Endothelial cell (in vitro differentiated cells): ENCODE measurements around the gene POLR3K. TPM values are rescaled to one million over a fixed set of nuclear protein-coding genes. Genes with fewer than 3 reads are reported as not detected.

Experiments
- DNase-seq: peaks from one replicate; pipeline ENCODE4 v3.0.0; 2021; ENCODE audit warnings: low spot score
- H3K27ac Mint-ChIP-seq: one replicate; pipeline ENCODE4 v1.8.0; 2021; ENCODE audit warnings: mixed read lengths, inconsistent platforms; ENCODE audit not compliant: unreplicated experiment
- H3K27me3 Mint-ChIP-seq: one replicate; pipeline ENCODE4 v1.8.0; 2021; ENCODE audit warnings: mild to moderate bottlenecking, moderate library complexity, mixed read lengths, inconsistent platforms; ENCODE audit not compliant: unreplicated experiment
- H3K36me3 Mint-ChIP-seq: one replicate; pipeline ENCODE4 v1.8.0; 2021; ENCODE audit warnings: mild to moderate bottlenecking, low read depth, mixed read lengths, inconsistent platforms; ENCODE audit not compliant: unreplicated experiment
- H3K4me1 Mint-ChIP-seq: one replicate; pipeline ENCODE4 v1.8.0; 2021; ENCODE audit warnings: mild to moderate bottlenecking, mixed read lengths, inconsistent platforms; ENCODE audit not compliant: unreplicated experiment
- H3K4me3 Mint-ChIP-seq: one replicate; pipeline ENCODE4 v1.8.0; 2021; ENCODE audit warnings: mild to moderate bottlenecking, mixed read lengths, inconsistent platforms; ENCODE audit not compliant: unreplicated experiment
- H3K9me3 Mint-ChIP-seq: one replicate; pipeline ENCODE4 v1.8.0; 2021; ENCODE audit warnings: mixed read lengths, inconsistent platforms; ENCODE audit not compliant: unreplicated experiment
- total RNA-seq: library from RNA; stranded (reverse); fragmentation: NEBNext Ultra II Directional; extraction: Animal tissue kit (Norgen Biotek cat#: 25700); gene quantifications from one replicate; pipeline ENCODE4 v1.2.1, GENCODE V29; 2021; ENCODE audit not compliant: unreplicated experiment
- TF ChIP-seq, protein P1 (sequence below): fragments of 200-600 bp; sonication (generic); IDR thresholded peaks from one replicate; pipeline ENCODE4 v1.5.0; 2021; ENCODE audit warnings: antibody characterized with exemption; ENCODE audit not compliant: unreplicated experiment

Gene POLR3K
- total RNA-seq, 1 donor from 2014 or later, result 11.9 TPM

DNA sequence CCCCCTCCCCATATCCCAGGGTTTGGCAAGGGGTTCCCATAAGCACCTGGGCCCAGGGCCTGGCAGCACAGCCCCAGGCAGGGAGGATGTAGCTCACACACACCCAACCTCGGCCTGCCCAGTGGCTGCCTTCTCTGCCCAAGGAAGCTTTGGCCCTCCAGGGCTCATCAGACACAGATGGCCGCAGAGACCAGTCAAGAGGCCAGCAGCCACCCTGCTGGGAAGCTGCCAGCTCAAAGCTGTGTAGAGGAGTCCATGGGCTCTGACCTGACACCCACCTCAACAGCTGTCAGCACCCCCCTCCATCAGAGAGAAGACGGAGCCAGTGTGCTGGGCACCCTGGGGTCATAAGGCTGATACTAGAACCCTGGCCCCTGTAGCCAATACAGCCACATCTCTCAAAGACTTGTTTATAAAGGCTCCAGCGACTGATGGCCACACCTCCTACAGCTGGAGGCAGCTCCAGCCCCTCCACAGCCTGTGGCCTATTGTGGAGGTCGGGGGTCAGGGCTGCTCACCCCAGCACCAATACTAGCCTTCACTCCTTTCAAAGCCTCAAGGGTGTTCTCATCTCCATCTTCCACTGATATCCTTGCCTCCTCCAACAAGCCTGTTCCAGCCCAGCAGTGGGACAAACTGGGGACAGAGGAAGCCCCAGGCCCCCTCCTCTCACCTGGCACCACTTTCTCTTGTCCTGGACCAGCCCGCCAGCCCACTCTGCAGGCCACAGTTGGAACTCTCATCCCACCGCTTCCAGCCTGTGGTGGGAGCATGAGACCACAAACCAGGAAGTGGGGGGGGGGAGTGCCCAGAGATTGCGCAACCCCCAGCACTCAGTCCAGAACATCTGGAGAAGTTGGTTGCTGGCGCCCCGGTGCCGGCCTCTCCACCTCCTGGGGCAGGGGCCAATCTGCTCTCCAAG lies 22.4 kb upstream of the POLR3K start:
- Mint-ChIP-seq H3K27me3 (peaks cover 8% of the 10 kb centered on the region), H3K9me3 (no peaks in the 10 kb centered on the region), H3K4me1 (peaks cover 20% of the 10 kb centered on the region), H3K27ac (peak overlapping the region; percentile 75), H3K4me3 (peak overlapping the region; percentile 56), H3K36me3 (peaks cover 4% of the 10 kb centered on the region)
- DNase-seq, result peak; percentile 63
- TF ChIP-seq, protein P1, sequence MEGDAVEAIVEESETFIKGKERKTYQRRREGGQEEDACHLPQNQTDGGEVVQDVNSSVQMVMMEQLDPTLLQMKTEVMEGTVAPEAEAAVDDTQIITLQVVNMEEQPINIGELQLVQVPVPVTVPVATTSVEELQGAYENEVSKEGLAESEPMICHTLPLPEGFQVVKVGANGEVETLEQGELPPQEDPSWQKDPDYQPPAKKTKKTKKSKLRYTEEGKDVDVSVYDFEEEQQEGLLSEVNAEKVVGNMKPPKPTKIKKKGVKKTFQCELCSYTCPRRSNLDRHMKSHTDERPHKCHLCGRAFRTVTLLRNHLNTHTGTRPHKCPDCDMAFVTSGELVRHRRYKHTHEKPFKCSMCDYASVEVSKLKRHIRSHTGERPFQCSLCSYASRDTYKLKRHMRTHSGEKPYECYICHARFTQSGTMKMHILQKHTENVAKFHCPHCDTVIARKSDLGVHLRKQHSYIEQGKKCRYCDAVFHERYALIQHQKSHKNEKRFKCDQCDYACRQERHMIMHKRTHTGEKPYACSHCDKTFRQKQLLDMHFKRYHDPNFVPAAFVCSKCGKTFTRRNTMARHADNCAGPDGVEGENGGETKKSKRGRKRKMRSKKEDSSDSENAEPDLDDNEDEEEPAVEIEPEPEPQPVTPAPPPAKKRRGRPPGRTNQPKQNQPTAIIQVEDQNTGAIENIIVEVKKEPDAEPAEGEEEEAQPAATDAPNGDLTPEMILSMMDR, result no peak

DNA sequence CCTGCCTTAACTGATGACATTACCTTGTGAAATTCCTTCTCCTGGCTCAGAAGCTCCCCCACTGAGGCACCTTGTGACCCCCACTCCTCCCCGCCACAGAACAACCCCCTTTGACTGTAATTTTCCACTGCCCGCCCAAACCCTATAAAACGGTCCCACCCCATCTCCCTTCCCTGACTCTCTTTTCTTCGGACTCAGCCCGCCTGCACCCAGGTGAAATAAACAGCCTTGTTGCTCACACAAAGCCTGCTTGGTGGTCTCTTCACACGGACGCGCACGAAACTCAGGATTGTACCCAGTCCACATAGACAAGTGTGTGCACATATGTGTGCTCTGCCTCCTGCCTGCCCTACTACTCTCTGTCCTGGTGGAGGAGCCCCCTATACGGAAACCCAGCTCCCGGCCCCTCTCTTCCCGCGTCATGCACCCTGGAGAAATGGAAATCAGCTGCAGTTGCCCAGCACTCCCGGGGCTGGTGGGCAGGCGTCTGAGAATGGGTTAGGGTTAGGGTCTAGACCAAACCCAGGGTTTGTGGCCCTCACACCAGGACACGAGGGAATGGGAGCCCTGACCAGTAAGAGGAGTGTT lies 21.4 kb upstream of the POLR3K start:
- Mint-ChIP-seq H3K9me3 (no peaks in the 10 kb centered on the region), H3K4me3 (peak overlapping the region; percentile 32), H3K4me1 (peaks cover 22% of the 10 kb centered on the region), H3K27me3 (peaks cover 8% of the 10 kb centered on the region), H3K36me3 (peaks cover 4% of the 10 kb centered on the region), H3K27ac (no peak overlapping the region)
- DNase-seq, result no peak
- TF ChIP-seq, protein P1, result no peak

DNA sequence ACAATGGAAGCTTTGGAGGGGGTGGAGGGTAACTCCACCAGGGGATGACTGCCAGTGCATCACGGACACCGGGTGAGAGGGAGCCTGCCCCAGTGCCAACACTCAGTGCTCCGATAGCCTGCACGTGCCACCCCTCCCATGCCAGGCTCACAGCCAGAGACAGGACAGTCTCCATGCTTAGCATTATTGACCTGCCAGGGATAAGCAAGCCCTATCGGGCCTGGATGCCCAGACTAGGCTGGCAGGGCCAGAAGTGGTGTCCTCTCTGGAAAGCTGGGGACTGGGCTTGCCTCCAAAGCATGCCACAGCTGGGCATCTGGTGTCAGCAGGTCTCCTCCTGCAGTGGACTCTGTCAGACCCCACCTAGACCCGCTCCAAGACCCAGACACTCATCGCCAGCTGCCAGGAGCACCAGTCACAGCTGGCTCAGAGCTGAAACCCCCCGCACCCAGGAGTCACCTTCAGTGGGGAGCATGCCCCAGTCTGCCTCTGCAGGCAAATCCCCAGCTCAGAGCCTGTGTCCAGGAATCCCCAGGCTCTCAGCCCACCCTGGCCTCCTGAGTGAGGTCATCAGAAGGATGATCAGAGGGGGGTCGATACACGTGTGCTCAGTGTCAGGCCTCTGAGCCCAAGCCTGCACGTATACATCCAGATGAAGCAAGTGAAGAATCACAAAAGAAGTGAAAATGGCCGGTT lies 20.8 kb upstream of the POLR3K start:
- Mint-ChIP-seq H3K27me3 (peaks cover 8% of the 10 kb centered on the region), H3K4me3 (peak overlapping the region; percentile 79), H3K9me3 (no peaks in the 10 kb centered on the region), H3K36me3 (peaks cover 4% of the 10 kb centered on the region), H3K27ac (no peak overlapping the region), H3K4me1 (peaks cover 22% of the 10 kb centered on the region)
- TF ChIP-seq, protein P1, result no peak
- DNase-seq, result no peak

DNA sequence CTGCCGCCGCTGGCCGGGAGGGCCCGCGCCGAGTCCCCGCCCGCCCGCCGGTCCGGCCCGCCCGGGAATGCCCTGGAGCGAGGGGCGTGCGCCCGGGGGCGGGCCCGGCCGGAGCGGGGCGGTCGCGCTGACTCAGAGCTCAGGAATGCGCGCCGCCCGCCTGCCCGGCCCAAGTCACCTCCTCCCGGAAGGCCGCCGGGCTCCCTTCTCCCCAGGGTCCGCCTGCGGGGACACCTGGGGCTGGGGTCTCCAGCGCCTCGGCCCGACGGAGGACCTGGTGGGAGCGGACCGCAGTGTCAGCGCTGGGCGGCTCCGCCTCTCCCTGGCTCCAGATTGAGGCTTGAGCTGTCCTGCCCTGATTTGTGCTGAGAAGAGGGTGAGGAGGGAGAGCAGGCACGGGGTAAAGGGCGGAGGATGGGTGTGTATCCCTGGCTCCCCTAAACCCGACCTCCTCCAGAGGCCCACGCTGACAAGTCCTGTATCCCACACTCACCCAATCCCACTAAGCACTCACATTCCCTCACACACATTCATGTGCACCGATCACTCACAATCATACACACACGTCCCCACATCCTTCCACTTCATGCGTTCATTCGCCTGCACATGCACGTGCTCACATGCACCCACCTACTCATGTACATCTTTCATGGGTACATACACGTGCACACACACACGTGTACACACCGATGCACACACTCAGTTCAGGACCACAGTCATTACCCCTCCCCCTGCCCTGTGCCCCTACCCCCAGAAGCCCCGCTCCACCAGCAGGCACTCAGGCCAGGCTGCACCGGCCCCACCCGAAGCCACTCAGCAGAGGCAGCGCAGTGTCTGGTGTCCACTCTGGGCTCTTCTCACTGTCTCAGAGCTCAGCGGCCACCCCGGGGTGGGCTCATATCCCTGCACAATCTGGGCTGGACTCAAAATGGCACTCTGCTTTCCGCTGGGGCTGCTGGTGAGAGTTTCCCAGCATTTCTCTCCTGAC lies 19.4 kb upstream of the POLR3K start, which contains the start of gene RHBDF1:
TSS of gene RHBDF1 (minus strand) at position 71 of the 988 bp plus-strand sequence. CDS start 7,616 bp downstream, outside the sequence.
- H3K9me3 Mint-ChIP-seq, result no peaks in the 10 kb centered on the region
- peak within 1 kb of the TSS; percentile 98 for H3K4me3 Mint-ChIP-seq
- peak; percentile 64 for DNase-seq
- TF ChIP-seq, protein P1, result no peak
- peaks cover 8% of the 10 kb centered on the region for H3K27me3 Mint-ChIP-seq
- peak within 1 kb of the TSS; percentile 91 for H3K27ac Mint-ChIP-seq
- H3K36me3 Mint-ChIP-seq, result peaks cover 4% of the 10 kb centered on the region
- peaks cover 19% of the 10 kb centered on the region for H3K4me1 Mint-ChIP-seq
